ENCODE measurements around the gene DOK6. TPM values are rescaled to one million over a fixed set of nuclear protein-coding genes. Genes with fewer than 3 reads are reported as not detected.

Gene DOK6
- total and polyA plus RNA-seq, 2 experiments from 2014 or later: 0.29 to 0.42 TPM

- ATAC-seq: peak; percentile 32; the same call in 2 of the 3 replicates
- H3K27ac ChIP-seq (ENCODE audit: low read depth): no peak overlapping the region
- TF ChIP-seq ZNF114 (CRISPR knock-in tag; IDR thresholded peaks at IDR 0.05) (no peak), EZH2phosphoT487 (IDR thresholded peaks at IDR 0.05; ENCODE audit: unreplicated experiment) (no peak), JUNB (IDR thresholded peaks at IDR 0.05; ENCODE audit: unreplicated experiment) (no peak), ZNF331 (CRISPR knock-in tag; IDR thresholded peaks at IDR 0.05; ENCODE audit: low read depth) (no peak), ETS1 (IDR thresholded peaks at IDR 0.05) (no peak), NANOG (IDR thresholded peaks at IDR 0.05; ENCODE audit: borderline replicate concordance) (no peak)
- TF ChIP-seq, protein P1, sequence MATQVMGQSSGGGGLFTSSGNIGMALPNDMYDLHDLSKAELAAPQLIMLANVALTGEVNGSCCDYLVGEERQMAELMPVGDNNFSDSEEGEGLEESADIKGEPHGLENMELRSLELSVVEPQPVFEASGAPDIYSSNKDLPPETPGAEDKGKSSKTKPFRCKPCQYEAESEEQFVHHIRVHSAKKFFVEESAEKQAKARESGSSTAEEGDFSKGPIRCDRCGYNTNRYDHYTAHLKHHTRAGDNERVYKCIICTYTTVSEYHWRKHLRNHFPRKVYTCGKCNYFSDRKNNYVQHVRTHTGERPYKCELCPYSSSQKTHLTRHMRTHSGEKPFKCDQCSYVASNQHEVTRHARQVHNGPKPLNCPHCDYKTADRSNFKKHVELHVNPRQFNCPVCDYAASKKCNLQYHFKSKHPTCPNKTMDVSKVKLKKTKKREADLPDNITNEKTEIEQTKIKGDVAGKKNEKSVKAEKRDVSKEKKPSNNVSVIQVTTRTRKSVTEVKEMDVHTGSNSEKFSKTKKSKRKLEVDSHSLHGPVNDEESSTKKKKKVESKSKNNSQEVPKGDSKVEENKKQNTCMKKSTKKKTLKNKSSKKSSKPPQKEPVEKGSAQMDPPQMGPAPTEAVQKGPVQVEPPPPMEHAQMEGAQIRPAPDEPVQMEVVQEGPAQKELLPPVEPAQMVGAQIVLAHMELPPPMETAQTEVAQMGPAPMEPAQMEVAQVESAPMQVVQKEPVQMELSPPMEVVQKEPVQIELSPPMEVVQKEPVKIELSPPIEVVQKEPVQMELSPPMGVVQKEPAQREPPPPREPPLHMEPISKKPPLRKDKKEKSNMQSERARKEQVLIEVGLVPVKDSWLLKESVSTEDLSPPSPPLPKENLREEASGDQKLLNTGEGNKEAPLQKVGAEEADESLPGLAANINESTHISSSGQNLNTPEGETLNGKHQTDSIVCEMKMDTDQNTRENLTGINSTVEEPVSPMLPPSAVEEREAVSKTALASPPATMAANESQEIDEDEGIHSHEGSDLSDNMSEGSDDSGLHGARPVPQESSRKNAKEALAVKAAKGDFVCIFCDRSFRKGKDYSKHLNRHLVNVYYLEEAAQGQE (IDR thresholded peaks at IDR 0.05; ENCODE audit: unreplicated experiment): no peak
- TF ChIP-seq, protein P2, sequence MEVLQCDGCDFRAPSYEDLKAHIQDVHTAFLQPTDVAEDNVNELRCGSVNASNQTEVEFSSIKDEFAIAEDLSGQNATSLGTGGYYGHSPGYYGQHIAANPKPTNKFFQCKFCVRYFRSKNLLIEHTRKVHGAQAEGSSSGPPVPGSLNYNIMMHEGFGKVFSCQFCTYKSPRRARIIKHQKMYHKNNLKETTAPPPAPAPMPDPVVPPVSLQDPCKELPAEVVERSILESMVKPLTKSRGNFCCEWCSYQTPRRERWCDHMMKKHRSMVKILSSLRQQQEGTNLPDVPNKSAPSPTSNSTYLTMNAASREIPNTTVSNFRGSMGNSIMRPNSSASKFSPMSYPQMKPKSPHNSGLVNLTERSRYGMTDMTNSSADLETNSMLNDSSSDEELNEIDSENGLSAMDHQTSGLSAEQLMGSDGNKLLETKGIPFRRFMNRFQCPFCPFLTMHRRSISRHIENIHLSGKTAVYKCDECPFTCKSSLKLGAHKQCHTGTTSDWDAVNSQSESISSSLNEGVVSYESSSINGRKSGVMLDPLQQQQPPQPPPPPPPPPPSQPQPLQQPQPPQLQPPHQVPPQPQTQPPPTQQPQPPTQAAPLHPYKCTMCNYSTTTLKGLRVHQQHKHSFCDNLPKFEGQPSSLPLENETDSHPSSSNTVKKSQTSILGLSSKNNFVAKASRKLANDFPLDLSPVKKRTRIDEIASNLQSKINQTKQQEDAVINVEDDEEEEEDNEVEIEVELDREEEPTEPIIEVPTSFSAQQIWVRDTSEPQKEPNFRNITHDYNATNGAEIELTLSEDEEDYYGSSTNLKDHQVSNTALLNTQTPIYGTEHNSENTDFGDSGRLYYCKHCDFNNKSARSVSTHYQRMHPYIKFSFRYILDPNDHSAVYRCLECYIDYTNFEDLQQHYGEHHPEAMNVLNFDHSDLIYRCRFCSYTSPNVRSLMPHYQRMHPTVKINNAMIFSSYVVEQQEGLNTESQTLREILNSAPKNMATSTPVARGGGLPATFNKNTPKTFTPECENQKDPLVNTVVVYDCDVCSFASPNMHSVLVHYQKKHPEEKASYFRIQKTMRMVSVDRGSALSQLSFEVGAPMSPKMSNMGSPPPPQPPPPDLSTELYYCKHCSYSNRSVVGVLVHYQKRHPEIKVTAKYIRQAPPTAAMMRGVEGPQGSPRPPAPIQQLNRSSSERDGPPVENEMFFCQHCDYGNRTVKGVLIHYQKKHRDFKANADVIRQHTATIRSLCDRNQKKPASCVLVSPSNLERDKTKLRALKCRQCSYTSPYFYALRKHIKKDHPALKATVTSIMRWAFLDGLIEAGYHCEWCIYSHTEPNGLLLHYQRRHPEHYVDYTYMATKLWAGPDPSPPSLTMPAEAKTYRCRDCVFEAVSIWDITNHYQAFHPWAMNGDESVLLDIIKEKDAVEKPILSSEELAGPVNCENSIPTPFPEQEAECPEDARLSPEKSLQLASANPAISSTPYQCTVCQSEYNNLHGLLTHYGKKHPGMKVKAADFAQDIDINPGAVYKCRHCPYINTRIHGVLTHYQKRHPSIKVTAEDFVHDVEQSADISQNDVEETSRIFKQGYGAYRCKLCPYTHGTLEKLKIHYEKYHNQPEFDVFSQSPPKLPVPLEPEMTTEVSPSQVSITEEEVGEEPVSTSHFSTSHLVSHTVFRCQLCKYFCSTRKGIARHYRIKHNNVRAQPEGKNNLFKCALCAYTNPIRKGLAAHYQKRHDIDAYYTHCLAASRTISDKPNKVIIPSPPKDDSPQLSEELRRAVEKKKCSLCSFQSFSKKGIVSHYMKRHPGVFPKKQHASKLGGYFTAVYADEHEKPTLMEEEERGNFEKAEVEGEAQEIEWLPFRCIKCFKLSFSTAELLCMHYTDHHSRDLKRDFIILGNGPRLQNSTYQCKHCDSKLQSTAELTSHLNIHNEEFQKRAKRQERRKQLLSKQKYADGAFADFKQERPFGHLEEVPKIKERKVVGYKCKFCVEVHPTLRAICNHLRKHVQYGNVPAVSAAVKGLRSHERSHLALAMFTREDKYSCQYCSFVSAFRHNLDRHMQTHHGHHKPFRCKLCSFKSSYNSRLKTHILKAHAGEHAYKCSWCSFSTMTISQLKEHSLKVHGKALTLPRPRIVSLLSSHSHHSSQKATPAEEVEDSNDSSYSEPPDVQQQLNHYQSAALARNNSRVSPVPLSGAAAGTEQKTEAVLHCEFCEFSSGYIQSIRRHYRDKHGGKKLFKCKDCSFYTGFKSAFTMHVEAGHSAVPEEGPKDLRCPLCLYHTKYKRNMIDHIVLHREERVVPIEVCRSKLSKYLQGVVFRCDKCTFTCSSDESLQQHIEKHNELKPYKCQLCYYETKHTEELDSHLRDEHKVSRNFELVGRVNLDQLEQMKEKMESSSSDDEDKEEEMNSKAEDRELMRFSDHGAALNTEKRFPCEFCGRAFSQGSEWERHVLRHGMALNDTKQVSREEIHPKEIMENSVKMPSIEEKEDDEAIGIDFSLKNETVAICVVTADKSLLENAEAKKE (CRISPR knock-in tag; IDR thresholded peaks at IDR 0.05): no peak
- TF ChIP-seq, protein P3, sequence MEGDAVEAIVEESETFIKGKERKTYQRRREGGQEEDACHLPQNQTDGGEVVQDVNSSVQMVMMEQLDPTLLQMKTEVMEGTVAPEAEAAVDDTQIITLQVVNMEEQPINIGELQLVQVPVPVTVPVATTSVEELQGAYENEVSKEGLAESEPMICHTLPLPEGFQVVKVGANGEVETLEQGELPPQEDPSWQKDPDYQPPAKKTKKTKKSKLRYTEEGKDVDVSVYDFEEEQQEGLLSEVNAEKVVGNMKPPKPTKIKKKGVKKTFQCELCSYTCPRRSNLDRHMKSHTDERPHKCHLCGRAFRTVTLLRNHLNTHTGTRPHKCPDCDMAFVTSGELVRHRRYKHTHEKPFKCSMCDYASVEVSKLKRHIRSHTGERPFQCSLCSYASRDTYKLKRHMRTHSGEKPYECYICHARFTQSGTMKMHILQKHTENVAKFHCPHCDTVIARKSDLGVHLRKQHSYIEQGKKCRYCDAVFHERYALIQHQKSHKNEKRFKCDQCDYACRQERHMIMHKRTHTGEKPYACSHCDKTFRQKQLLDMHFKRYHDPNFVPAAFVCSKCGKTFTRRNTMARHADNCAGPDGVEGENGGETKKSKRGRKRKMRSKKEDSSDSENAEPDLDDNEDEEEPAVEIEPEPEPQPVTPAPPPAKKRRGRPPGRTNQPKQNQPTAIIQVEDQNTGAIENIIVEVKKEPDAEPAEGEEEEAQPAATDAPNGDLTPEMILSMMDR (conservative IDR thresholded peaks at IDR 0.05; ENCODE audit: low read depth in 2 of 2): no peak
Measured at GRCh38 chr18:69557282-69557681, 156.6 kb downstream of the DOK6 start.

More at GRCh38 chr18:69557282-69557681, 156.6 kb downstream of the DOK6 start:
- no peaks in the 10 kb centered on the region for H3K79me2 ChIP-seq (replicated peaks; ENCODE audit: insufficient read depth)
- no peak overlapping the region for H2AFZ ChIP-seq
- H3K4me3 ChIP-seq: no peak overlapping the region
- no peaks in the 10 kb centered on the region; the same call in 1 of the 2 replicates for H3K4me1 ChIP-seq (ENCODE audit: insufficient read depth)
- H3K9me2 ChIP-seq (ENCODE audit: insufficient read depth): no peaks in the 10 kb centered on the region
- Mint-ChIP-seq H3K9me3 (peaks cover 10% of the 10 kb centered on the region; the same call in 2 of the 3 replicates), H3K27ac (peak overlapping the region; percentile 66; the same call in 1 of the 2 replicates), H3K36me3 (ENCODE audit: low read depth) (peaks cover 5% of the 10 kb centered on the region; the same call in 1 of the 3 replicates), H3K4me3 (no peak overlapping the region), H3K27me3 (ENCODE audit: insufficient read depth, low read depth, poor library complexity) (peaks cover 2% of the 10 kb centered on the region), H3K4me1 (peaks cover 6% of the 10 kb centered on the region)
- no peaks in the 10 kb centered on the region for H4K20me1 ChIP-seq (replicated peaks; ENCODE audit: insufficient read depth)
- no peaks in the 10 kb centered on the region for H3F3A ChIP-seq (replicated peaks; ENCODE audit: low read depth)
- no peak overlapping the region for H3K4me2 ChIP-seq
- peak; percentile 44 for DNase-seq (ENCODE audit: low spot score)
- H3K36me3 ChIP-seq (ENCODE audit: insufficient read depth): no peaks in the 10 kb centered on the region
- H3K27me3 ChIP-seq (ENCODE audit: insufficient read depth): no peaks in the 10 kb centered on the region
